Measurements from ENCODE around the gene NR0B2. TPM values are rescaled to one million over a fixed set of nuclear protein-coding genes. Genes with fewer than 3 reads are reported as not detected.

NR0B2 gene
- total and polyA plus RNA-seq, 10 of the 15 experiments (the other 5 are each of a cell fraction or from before 2014, with no cell fraction given) = not detected

GRCh38 chr1:26949926-26950319, 36.1 kb upstream of the NR0B2 start:
- H3K79me2 ChIP-seq (ENCODE audit: control insufficient read depth, insufficient read depth, low read length) = no peaks in the 10 kb centered on the region
- no peak overlapping the region for H3K27ac ChIP-seq (ENCODE audit: control insufficient read depth, insufficient read depth)
- H3K9me3 ChIP-seq (replicated peaks; ENCODE audit: control insufficient read depth, insufficient read depth, low read length) = no peaks in the 10 kb centered on the region
- RAD21 ChIA-PET (ENCODE audit: unreplicated experiment) = no interaction called here
- no peak for DNase-seq (ENCODE audit: low read depth, low spot score)
- no peak overlapping the region for H3K4me3 ChIP-seq
- no TSS peak for BruUV-seq (replicated peaks)
- H2AFZ ChIP-seq (ENCODE audit: control insufficient read depth, low read depth, low read length) = no peak overlapping the region
- WGBS (ENCODE audit: insufficient coverage, insufficient replicate concordance, low lambda C conversion rate, missing lambda C conversion rate) = 97% methylated on average over 3 of the region's 3 CpGs
- POLR2A ChIA-PET = no interaction called here
- H4K20me1 ChIP-seq (ENCODE audit: control insufficient read depth, insufficient read depth) = no peaks in the 10 kb centered on the region; the same call in 1 of the 2 replicates
- ATAC-seq = no peak; the same call in 2 of the 3 replicates
- SMC1A ChIA-PET (ENCODE audit: uncharacterized antibody, unreplicated experiment) = no interaction called here
- no peak for FAIRE-seq
- no peaks in the 10 kb centered on the region for H3K27me3 ChIP-seq (replicated peaks in 1 of 2; ENCODE audit: control insufficient read depth in 2 of 2, insufficient read depth in 2 of 2, low read length in 1 of 2)
- CTCF ChIA-PET = no interaction called here
- intact Hi-C loops (cut with micrococcal nuclease; ENCODE audit: unreplicated experiment) = no loop called here
- H3K9ac ChIP-seq (ENCODE audit: control insufficient read depth, insufficient read depth, low read length) = no peak overlapping the region
- no peak overlapping the region for H3K4me2 ChIP-seq (ENCODE audit: control insufficient read depth, insufficient read depth)
- in situ Hi-C loops (cut with MboI) = no loop called here
- H3K4me1 ChIP-seq (ENCODE audit: control insufficient read depth, insufficient read depth, low read length) = no peaks in the 10 kb centered on the region
- H3K36me3 ChIP-seq (ENCODE audit: control insufficient read depth in 2 of 2, insufficient read depth in 2 of 2, low read length in 1 of 2) = peaks cover 4 to 16% of the 10 kb centered on the region in 2 experiments; a peak in 3 of 4 replicates
- TF ChIP-seq, protein P1, sequence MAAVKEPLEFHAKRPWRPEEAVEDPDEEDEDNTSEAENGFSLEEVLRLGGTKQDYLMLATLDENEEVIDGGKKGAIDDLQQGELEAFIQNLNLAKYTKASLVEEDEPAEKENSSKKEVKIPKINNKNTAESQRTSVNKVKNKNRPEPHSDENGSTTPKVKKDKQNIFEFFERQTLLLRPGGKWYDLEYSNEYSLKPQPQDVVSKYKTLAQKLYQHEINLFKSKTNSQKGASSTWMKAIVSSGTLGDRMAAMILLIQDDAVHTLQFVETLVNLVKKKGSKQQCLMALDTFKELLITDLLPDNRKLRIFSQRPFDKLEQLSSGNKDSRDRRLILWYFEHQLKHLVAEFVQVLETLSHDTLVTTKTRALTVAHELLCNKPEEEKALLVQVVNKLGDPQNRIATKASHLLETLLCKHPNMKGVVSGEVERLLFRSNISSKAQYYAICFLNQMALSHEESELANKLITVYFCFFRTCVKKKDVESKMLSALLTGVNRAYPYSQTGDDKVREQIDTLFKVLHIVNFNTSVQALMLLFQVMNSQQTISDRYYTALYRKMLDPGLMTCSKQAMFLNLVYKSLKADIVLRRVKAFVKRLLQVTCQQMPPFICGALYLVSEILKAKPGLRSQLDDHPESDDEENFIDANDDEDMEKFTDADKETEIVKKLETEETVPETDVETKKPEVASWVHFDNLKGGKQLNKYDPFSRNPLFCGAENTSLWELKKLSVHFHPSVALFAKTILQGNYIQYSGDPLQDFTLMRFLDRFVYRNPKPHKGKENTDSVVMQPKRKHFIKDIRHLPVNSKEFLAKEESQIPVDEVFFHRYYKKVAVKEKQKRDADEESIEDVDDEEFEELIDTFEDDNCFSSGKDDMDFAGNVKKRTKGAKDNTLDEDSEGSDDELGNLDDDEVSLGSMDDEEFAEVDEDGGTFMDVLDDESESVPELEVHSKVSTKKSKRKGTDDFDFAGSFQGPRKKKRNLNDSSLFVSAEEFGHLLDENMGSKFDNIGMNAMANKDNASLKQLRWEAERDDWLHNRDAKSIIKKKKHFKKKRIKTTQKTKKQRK (IDR thresholded peaks at IDR 0.05; ENCODE audit: low read depth, low read length) = no peak
- no peak for TF ChIP-seq SIN3A (IDR thresholded peaks at IDR 0.05; ENCODE audit: low read depth, low read length)
- TF ChIP-seq FOS (IDR thresholded peaks at IDR 0.05; ENCODE audit: borderline replicate concordance, extremely low read depth, insufficient read length) = no peak
- no peak for TF ChIP-seq RAD51 (IDR thresholded peaks at IDR 0.05)
- TF ChIP-seq SUZ12 (IDR thresholded peaks at IDR 0.05; ENCODE audit: unreplicated experiment) = no peak
- TF ChIP-seq CBX3 (IDR thresholded peaks at IDR 0.05; ENCODE audit: borderline replicate concordance, low read depth) = no peak
- TF ChIP-seq, protein P2, sequence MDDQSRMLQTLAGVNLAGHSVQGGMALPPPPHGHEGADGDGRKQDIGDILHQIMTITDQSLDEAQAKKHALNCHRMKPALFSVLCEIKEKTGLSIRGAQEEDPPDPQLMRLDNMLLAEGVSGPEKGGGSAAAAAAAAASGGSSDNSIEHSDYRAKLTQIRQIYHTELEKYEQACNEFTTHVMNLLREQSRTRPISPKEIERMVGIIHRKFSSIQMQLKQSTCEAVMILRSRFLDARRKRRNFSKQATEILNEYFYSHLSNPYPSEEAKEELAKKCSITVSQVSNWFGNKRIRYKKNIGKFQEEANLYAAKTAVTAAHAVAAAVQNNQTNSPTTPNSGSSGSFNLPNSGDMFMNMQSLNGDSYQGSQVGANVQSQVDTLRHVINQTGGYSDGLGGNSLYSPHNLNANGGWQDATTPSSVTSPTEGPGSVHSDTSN (IDR thresholded peaks at IDR 0.05; ENCODE audit: insufficient replicate concordance, low read depth, low read length) = no peak
- no peak for TF ChIP-seq TCF12 (IDR thresholded peaks at IDR 0.05; ENCODE audit: low read depth, low read length)
- TF ChIP-seq, protein P3, sequence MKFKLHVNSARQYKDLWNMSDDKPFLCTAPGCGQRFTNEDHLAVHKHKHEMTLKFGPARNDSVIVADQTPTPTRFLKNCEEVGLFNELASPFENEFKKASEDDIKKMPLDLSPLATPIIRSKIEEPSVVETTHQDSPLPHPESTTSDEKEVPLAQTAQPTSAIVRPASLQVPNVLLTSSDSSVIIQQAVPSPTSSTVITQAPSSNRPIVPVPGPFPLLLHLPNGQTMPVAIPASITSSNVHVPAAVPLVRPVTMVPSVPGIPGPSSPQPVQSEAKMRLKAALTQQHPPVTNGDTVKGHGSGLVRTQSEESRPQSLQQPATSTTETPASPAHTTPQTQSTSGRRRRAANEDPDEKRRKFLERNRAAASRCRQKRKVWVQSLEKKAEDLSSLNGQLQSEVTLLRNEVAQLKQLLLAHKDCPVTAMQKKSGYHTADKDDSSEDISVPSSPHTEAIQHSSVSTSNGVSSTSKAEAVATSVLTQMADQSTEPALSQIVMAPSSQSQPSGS (IDR thresholded peaks at IDR 0.05; ENCODE audit: low read length) = no peak
- TF ChIP-seq, protein P4, sequence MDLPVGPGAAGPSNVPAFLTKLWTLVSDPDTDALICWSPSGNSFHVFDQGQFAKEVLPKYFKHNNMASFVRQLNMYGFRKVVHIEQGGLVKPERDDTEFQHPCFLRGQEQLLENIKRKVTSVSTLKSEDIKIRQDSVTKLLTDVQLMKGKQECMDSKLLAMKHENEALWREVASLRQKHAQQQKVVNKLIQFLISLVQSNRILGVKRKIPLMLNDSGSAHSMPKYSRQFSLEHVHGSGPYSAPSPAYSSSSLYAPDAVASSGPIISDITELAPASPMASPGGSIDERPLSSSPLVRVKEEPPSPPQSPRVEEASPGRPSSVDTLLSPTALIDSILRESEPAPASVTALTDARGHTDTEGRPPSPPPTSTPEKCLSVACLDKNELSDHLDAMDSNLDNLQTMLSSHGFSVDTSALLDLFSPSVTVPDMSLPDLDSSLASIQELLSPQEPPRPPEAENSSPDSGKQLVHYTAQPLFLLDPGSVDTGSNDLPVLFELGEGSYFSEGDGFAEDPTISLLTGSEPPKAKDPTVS (IDR thresholded peaks at IDR 0.05; ENCODE audit: low read depth, low read length) = no peak
